ENCODE data around the gene GINM1.

Gene GINM1

GRCh38 chr6:149565527-149566409 lies at the start of gene GINM1:
GINM1 (plus strand) TSS chr6:149566375; CDS start chr6:149566415, 40 bp downstream.
- DNase-seq: peak; percentile 94

- DNase-seq: no peak
Measured at GRCh38 chr6:149529650-149530049, 36.5 kb upstream of the GINM1 start.

DNA sequence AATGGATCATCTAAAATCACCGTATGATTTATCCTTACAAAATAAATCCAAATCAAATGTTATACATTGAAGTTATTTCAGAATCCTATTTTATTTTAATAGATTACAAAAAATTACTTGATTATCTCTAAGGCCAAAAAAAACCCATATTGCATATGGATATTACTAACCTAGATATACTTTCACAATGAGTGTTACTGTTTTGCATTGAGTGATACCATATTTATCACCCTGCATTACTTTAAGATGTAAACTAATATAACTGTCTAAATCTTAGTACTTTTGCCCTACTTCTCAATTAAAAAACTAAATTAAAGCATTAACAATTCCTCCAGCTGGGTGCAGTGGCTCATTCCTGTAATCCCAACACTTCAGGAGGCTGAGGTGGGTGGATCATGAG lies 31.4 kb upstream of the GINM1 start:
- no peak for DNase-seq

GRCh38 chr6:149541139-149541538 lies 25.0 kb upstream of the GINM1 start:
- DNase-seq: no peak

DNA sequence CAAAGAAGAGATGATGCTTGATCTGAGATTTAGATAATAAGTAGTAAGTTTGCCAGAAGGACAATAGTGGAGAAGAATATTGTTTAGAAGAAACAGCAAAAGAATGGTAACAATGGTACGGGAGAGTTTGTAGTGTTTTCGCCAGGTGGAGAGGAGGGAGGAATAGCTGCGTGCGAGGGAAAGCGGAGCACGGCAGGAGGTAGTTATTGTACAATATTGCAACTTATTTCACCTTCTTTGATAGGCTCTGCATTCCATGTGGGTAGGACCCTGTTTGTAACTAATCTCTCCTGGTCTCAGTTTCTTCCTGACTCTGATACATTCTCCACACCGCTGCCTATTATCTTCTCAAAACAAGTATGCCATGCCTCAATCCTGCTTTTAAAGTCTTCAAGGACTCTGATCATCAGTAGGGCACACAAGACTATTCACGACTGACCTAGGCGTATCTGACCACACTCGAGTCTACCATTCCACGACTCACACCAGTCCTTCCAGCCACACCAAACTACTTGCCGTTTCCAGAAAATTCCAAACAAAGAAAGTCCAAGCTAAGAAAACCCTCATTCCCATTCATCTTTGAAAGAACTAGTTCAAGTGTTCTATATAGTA lies 21.4 kb upstream of the GINM1 start:
- DNase-seq: no peak

GRCh38 chr6:149545258-149545753 lies 20.9 kb upstream of the GINM1 start:
- peak; percentile 42 for DNase-seq

DNA sequence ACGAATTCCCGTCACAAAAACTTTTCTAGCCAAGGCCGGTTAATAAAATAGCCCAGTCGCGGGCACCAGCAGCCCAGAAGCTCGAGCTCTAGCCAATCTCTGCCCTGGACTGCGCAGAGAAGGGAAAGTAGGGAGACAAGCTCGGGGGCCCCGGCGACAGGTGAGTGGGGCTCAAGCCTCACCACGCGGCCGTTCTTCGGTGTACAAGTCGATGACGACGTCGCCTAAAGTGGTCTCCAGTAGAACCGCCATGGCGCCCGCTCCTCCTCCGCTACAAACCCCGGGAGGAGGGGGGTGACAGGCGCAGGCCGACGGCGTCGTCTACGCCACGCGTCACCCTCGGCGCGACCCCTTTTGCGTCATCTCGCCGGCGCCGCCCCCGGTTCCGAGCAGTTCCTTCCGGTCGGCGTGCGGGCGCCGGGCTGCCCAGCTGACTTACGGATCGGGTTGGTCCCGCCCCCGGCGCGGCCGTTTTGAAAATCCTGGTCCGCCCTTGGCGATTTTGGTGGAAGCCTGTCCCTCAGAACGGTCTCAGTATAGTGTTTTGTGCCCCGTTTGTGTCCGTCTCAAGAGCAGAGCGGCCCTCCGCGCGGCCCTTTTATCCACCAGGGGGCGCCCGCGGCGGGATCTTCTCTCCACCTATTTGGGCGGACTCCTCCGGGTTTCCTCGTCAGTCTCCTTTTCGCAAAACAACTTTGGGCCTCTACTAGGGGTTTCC lies 20.3 kb upstream of the GINM1 start, which contains the start of gene PPIL4:
PPIL4 (minus strand) TSS at position 290 of the 718 bp plus-strand sequence; CDS start at position 252, 38 bp downstream.
- peak; percentile 97 for DNase-seq

GRCh38 chr6:149551920-149552319 lies 14.3 kb upstream of the GINM1 start:
- DNase-seq: no peak

GRCh38 chr6:149558029-149558428 lies 8.1 kb upstream of the GINM1 start:
- no peak for DNase-seq

GRCh38 chr6:149559389-149559788 lies 6.8 kb upstream of the GINM1 start:
- no peak for DNase-seq

GRCh38 chr6:149560736-149561135 lies 5.4 kb upstream of the GINM1 start:
- peak; percentile 12 for DNase-seq

DNA sequence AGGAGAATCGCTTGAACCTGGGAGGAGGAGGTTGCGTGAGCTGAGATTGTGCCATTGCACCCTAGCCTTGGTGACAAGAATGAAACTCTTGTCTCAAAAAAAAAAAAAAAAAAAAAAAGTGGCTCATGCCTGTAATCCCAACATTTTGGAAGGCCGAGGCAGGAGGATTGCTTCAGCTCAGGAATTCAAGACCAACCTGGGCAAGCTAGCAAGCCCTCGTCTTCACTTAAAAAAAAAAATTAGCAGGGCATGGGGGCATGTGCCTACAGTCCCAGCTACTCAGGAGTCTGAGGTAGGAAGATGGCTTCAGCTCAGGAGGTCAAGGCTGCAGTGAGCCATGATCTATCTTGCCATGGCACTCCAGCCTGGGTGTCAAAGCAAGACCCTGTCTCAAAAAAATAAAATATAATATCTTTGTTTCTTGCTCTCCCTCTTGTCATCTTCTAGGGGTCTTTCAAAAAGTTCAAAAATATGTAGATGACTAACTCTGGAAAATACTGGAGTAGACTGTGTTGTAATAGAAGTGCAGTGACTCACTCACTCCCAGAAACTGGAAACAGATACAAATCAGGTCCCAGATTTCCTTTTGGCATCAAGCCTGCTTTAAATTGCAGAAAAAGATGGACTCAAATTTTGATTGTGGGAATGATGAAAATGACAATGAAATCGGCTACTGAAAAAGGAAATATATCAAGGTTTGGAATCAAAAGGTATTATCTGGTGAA lies 2.8 kb upstream of the GINM1 start:
- DNase-seq: no peak

DNA sequence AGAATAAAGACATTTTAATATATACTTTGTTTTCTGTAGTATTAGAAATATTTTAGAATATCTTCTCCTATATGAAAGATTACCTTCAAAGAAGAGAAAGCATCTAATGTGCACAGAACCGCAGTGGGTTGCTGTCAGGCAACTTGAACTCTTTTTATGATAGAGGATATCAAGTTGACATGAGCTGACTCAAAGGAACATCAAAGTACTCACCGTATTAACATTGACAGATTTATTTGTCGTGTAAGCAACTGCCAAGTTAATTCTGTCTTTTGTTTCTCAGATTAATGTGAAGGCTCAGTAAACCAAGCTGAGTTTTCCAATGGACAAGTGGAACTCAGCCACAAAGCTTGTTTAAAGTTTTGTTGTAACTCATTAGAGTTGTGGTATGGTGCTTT lies 2.2 kb upstream of the GINM1 start:
- DNase-seq: no peak

DNA sequence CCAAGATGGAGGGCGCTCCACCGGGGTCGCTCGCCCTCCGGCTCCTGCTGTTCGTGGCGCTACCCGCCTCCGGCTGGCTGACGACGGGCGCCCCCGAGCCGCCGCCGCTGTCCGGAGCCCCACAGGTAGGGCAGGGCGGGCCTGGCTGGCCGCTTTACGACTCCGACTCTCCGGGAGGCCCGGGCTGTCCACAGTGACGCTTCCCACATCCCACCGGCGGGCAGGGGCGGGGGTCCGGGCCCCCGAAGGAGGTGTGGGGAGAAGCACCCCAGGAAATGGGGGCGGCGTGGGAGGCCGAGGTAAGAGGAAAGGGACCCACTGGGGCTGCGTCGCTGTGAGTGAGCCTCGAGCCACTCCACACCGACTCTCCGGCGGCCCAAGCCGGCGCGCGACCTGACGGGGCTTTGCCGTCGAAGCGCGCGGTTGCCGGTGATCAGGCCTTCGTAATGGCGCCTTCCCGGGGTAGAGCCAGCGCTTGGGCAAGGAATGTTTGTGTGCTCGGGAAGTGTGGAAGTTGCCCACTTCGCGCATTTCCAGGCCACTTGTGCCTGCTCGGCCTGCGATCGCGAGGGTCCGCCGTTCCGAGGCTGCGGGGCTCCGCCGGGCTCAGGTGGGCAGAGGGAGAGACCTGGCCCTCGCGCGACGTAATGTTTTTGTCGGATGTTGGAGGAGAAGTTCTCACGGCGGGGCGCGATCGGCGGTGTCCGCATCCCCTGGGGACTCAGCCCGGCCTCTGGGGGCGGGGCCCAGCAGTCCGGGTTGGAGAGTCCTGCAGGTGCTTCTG lies 427 bp downstream of the GINM1 start:
- peak; percentile 64 for DNase-seq

GRCh38 chr6:149567194-149567586 lies 1.0 kb downstream of the GINM1 start:
- DNase-seq: no peak

GRCh38 chr6:149567945-149568585 lies 1.9 kb downstream of the GINM1 start:
- no peak for DNase-seq

DNA sequence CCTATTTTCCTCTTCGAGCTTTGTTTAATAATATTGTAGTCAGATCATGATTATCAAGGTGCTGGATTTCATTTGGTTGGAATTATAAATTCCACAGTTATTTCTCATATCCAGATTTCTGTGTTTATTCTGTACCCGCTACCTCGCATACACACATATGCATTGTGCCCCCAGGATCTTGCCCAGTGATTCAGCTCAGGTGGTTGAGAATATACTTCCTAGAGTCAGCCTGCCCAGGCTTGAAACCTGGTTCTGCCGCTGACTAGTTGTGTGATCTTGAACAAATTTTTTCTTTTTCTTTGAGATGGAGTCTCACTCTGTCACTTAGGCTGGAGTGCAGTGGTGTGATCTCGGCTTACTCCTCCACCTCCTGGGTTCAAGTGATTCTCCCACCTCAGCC lies 14.7 kb downstream of the GINM1 start:
- DNase-seq: no peak

DNA sequence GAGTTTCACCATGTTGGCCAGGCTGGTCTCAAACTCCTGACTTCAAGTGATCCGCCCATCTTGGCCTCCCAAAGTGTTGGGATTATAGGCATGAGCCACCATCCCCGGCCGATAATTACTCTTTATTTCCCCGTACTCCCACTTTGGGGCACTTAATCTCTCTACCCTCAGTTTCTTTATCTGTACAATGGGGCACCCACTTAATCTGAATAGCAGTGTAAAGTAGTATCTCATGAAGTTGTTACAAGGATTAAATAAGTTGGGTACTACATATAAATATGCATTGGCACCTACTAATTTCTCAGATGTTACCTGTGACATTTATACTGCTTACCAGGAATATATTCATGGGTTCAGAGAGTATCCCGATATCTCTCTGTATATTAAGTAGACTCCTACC lies 15.2 kb downstream of the GINM1 start:
- no peak for DNase-seq

DNA sequence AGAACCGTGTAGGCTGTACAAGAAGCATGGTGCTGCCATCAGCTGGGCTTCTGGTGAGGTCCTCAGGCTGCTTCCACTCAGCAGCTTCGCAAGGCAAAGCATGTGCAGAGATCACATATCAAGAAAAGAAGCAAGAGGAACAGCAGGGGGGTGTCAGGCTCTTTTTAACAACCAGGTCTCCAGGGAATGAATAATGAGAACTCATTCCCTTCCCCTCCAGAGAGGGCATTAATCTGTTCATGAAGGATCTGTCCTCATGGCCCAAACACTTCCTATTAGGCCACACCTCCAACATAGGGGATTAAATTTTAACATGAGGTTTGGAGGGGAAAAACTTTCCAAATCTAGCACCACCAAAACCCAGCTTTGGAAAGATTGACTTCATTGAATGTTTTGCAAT lies 20.0 kb downstream of the GINM1 start:
- no peak for DNase-seq

DNA sequence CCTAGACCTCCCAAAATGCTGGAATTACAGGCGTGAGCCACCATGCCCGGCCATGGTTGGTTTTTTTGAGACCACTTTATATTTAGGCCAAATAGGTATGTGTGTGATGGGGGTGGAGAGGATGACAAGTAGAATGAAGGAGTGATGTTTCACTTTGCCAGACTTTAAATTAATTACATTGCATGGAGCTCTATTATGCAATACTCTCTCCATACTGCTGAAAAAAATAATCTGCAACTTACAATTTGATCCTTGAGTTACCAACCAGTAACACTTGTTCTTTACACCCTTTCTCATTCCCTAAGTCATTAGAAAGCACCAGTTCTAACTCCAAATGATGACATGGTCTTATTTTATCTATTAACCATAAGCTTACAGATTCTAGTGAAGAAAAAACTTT lies 26.8 kb downstream of the GINM1 start:
- DNase-seq: no peak

DNA sequence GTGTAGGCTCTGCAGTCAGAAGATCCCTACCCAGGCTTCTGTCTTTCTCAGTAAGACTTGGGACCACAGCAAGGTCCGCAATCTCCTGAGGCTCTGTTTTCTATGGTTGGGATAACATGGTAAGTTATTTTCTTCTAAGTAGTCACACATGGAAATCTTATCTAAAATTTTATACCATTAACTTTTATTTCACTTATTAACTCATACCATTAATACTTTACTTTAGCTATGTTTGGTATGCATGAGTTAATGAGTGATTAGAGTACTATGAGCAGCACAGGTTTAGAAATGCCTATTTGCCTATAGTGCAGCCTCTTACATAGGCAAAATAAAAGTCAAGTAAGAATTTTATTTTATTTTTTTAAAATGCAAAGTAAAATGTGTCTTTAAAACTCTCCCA lies 27.2 kb downstream of the GINM1 start:
- DNase-seq: no peak
